ENCODE measurements around the gene DGKQ.
"Not testable (repeated sequence)": the region's sequence is repeated elsewhere in the genome, so short reads cannot be mapped to it uniquely, and the experiment has no call there.

The DGKQ gene

DNA sequence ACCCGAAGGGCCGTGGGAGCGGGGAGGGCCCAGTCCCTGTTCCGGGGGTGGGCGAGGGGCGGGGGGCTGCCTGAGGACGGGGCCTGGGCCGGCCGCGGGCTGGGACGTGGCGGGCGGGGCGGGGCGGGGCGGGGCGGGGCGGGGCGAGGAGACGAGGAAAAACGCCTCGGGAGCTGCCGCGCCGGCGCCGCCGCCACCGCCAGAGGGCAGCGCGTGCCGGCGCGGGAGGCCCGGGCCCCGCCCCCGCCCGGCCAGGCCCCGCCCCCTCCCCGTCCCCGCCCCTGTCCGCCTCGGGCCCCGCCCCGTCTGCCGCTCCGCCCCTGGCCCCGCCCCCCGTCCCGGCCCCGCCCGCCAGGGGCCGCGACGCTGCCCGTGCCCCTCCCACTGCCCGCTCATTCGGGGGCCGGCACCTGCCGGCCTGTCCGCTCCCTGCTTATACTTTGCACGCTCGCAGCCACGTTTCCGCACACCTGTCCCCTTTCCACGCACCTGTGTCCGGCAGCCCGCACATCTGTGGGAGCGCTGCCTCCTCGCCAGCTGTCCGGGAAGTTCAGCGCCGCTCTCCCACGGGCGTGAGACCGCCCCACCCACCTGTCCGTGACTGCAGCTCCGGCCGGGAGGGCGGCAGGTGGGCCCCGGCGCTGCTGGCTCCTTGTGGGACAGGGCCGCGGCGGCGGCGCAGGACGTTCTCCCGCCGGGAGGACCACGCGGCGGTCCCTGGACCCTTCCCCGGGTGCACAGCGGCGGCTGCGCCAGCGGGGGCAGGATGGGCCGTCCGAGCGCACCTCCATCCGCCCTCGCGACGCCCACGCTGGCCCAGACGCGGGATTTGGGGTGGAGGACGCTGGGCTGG, 36.4 kb upstream of the DGKQ start:
- peak; percentile 28 to 66 for DNase-seq

DNA sequence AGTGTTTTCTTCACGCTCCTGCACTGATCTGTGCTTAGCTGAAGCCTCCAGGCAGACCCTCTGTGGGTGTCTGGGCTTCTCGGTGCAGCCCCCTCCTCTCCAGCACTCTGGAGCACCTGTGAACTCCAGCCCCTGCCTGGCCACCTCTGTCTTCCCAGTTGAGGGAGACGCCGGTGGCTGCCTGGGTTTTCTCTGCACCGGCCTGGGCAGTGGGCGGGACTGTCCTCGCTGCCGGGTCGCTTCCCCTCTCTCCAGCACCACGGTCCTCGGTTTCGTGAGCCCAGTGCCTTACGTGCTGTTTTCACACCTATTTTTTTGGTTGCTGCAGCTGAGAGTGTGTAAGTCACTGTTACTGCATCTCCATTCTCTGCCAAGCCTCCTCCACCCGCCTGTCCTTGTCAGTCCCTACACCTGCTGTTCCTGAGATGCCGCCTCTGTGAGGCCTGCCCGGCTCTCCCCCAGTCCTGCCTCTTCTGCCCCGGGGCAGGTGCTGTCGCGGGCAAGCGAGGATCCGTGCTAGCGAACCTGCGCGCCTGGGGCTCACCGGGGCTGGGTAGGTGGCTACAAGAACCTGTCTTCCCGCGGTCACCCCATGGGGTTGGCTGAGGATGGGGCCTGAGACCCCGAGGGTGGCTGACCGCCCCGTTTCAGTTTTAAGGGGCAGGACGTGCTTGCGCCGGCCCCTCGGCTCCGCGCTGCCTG, 35.6 kb upstream of the DGKQ start:
- peak in 1 of 2 donors; percentile 57 for DNase-seq

DNA sequence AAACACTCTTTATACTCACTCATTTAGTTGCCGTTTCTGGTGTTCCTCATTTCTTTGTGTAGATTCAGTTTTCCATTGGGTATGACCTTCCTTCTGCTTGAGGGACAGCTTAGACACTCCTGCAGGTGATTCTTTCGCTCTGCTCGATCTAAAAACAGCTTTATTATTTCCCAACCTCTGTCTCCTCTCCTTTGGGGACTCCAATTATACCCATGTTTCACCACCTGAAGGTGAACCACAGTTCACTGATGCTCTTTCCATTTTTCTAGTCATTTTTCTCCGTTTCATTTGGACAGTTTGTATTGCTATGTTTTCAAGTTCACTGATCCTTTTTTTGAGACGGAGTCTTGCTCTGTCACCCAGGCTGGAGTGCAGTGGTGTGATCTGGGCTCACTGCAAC, 33.5 kb upstream of the DGKQ start:
- DNase-seq: no peak

DNA sequence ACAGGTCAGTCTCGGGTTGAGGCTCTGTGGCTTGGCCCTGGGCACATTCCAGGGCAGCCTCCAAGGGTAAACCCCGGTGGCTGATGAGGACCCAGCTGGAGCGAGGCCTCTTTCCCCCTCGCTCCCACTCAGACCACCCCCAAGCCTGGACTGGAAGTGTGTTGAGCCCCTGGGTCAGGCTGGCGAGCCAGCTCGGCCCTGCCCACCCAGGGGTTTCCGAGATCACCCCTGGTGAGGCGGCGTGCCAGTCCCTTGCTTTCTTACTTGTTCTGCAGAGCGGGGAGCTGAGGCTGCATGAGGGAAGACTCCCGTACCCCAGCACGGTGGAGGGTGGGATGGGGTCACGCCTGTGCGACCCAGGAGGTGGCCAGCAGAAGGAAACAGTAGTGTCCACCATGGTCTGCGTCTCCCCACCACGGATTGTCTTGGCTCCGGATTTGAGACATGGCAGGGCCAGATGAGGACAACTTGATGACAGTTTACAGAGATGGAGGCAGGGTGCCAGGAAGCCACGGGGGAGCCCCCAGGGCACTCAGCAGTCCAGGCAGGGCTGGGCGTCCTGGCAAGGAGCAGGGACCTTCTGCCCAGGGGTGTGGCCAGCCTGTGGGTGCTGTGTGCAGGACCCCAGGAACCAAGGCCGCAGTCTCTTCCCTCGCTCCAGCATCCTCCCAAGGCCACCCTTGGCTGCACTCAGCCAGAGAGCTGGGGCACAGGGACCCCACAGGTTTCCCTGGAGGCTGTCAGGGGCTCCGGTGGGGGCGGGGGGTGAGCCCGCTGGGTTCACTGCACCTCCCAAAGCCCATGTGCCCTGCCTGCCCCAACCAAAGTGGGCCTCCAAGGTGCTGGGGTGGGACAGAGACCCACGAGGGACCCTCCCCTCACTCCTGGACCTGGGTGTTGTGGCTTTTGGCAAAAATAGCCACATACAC, 31.5 kb upstream of the DGKQ start:
- no peak for DNase-seq

DNA sequence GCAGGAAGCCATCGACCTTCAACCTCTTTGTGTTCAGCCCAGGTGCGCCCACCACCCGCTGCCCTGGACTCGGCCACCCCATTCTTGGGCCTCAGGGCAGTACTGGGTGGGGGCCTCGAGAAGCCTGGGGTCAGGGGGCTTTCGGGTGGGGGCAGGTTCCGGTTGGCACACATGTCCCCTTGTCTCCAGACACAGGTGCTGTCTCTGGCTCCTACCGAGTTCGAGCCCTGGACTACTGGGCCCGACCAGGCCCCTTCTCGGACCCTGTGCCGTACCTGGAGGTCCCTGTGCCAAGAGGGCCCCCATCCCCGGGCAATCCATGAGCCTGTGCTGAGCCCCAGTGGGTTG, 30.7 kb upstream of the DGKQ start:
- DNase-seq: no peak

DNA sequence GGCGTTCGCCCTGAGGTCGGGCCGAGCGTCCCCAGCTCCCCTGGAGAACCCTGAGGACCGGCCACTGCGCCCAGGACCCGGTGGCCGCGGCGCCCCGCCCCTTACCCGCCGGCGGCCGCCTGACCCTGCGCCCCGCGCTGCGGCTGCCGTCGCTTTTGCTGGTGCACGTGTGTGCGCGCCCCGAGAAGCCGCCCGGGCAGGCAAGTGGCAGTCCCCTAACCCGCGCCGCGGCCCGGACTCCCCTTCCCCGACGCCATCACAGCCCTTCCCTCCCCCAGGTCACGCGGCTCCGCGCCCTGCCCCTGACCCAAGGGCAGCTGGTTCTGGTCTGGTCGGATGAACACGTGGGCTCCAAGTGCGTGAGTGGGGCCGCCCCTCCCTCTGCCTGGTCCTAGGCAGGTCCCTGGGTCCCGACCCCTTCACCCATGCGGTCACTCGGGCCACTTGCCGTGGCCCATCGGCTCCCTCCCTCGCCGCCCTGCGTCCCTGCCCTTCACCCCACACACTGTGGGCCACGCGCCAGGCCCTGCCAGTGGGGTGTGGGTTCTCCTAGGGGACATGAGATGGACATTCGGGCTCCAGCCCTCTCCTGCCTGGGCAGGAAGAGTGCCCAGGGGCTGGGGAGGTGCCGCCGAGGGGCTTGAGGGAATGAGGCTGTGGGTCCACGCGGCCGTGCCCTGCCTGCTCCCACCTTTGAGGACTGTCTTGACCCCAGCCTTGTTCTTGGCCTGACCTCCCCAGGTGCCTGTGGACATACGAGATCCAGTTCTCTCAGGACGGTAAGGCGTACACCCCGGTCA, 30.1 kb upstream of the DGKQ start:
- no peak for DNase-seq

DNA sequence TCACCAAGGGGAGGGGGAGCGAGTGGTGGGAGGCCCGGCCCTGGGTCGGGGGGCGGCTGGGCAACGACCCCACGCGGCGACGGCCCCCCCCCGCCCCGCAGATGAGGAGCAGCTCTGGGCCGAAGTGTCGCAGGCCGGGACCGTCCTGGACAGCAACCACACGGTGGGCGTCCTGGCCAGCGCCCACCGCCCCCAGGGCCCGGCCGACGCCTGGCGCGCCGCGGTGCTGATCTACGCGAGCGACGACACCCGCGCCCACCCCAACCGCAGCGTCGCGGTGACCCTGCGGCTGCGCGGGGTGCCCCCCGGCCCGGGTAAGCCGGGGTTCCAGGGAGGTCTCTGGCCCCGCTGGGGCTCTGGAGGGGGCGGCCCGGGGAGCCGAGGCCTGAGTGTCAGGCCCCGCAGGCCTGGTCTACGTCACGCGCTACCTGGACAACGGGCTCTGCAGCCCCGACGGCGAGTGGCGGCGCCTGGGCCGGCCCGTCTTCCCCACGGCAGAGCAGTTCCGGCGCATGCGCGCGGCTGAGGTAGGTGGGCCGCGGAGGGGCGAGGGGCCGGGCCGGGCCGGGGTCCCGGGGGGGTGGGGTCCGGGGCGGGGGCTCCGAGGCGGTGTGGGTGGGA, 29.4 kb upstream of the DGKQ start:
- no peak for DNase-seq

DNA sequence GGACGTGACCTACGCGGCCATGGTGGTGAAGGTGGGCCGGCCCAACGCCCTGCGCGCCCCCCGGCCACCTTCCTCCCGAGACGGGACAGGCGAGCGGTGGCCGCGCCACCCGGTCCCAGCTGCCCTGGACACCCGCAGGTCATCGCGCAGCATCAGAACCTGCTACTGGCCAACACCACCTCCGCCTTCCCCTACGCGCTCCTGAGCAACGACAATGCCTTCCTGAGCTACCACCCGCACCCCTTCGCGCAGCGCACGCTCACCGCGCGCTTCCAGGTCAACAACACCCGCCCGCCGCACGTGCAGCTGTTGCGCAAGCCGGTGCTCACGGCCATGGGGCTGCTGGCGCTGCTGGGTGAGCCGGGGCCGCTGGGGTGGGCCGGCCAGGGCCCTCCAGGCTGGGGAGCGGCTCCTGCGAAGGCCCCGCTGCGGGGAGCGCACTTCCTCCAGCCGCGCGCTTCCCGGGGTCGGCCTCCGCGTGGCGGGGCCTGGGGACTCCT, 28.8 kb upstream of the DGKQ start:
- DNase-seq: no peak

DNA sequence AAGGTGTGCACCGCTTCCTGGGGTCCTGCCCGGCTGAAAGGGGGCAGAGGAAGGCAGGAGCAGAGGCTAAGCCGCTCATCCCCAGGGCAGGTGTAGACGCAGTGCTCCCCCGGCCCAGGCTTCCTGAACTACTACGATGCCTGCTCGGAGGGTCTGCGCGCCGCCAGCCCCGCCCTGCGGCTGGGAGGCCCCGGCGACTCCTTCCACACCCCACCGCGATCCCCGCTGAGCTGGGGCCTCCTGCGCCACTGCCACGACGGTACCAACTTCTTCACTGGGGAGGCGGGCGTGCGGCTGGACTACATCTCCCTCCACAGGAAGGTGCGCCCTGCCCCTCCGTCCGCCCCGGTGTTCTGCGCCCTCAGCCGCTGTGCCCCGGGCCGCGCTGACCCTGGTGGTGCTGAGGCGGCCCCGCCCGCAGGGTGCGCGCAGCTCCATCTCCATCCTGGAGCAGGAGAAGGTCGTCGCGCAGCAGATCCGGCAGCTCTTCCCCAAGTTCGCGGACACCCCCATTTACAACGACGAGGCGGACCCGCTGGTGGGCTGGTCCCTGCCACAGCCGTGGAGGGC, 28.3 kb upstream of the DGKQ start:
- no peak for DNase-seq

DNA sequence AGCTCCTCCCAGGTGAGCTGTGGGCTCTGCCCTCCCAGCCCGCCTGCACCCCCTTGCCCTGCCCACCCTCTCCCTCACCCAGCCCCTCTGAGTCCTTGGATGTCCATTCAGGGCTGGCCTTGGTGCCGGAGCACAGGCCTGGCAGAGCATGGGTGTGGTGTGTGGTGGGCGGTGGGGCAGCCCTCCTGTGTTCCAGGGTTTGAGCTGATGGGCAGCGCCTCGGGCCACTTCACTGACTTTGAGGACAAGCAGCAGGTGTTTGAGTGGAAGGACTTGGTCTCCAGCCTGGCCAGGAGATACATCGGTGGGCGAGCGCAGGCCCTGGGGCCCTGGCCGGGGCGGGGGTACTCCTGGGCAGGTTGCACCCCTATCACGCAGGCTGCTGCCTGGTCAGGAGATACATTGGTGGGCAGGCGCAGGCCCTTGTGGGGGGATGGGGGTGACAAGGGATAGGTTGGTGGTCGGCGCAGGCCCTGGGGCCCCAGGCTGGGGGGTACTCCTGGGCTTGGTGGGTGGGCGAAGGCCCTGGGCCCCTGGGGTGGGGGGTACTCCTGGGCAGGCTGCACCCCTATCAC, 27.4 kb upstream of the DGKQ start:
- no peak for DNase-seq

DNA sequence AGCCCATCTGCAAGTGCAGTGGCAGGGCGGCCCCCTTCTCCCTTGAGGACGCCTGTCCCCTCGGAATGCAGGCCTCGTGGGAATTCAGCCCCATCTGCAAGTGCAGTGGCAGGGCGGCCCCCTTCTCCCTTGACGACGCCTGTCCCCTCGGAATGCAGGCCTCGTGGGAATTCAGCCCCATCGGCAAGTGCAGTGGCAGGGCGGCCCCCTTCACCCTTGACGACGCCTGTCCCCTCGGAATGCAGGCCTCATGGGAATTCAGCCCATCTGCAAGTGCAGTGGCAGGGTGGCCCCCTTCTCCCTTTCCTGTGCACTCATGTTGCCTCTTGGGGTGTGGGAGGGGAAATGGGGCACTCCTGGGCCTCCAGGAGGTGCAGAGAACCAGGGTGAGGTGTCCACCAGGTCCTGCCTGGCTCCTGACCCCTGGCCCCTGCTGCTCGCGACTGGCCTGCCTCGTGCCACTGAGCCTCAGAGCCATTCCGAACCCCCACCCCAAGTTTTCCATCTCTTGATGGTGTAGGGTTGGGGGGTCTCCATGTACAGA, 26.6 kb upstream of the DGKQ start:
- no peak for DNase-seq

DNA sequence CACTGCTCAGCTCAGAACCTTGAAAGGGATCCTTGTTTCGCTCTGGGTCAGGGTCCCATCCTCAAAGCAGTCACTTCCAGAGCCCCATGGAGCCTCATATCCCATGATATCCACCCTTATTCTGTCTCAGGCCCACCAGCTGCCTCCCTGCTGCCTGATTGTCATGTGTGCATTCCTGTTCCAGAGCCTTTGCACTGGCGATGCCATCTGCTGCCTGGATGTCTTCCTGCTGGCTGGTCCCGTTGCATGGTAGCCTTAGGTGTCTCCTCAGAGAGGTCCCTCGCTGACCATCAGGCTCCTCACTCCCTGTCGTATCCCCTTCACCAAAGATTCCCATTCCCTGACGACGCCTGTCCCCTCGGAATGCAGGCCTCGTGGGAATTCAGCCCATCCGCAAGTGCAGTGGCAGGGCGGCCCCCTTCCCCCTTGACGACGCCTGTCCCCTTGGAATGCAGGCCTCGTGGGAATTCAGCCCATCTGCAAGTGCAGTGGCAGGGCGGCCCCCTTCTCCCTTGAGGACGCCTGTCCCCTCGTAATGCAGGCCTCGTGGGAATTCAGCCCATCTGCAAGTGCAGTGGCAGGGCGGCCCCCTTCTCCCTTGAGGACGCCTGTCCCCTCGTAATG, 26.0 kb upstream of the DGKQ start:
- DNase-seq: not testable (repeated sequence)

DNA sequence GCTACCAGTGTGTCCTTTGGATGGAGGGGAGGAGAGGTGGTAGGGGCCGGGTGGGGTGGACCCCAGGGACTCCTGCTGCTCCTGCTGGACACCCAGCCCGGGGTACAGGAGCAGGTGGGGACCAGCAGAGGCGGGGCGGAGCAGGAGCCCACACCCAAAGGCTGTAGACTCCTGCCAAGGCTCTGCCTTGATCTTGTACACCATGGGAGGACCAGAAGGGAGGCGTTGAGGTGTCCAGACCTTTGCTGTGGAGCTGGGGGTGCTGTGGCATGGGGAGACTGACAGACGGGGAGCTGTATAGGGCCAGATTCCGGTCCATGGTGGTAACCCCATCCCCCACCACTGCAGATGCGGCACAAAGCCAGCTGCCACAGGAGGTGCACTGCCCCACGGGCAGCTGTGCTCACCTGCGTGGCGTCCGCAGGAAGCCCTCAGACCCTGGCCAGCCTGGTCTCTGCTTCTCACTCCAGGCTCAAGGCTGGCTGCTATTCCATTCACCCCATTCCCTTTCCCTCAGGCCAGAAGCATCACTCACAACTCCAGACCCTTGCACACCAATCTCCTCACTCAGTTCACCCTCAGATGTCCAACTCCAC, 24.8 kb upstream of the DGKQ start:
- no peak for DNase-seq

DNA sequence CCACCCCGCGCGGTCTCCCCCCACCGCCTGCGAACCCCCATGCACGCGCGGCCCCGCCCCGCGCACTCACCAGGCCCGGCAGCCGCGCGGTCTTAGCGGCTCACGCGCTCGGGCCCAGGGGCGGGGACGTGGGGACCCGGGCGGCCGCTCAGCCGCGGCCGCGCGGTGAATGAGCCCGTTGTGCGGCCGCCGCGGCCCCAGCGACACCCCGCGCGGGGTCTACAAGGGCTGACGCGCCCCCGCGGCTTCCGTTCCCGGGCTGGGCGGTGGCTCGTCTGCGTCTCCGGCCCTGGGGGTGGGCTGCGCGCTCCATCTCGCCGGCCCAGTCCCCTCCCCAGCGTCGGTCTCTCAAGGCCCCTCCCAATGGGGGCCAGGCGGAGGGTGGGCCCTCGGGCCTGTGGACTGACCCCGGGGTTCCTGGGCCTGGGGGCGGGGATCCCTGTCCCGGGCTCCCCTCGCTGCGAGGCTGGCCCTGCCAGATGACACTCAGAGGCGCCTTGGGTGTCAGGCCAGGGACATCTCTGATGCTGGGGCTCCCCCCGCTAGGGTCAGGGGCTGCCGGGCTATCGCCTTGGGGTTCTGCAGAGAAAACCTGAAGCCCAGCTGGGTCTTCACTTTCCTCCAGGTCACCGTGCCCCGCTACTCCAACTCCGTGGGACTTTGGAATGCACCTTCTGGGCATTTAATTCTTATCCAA, 24.2 kb upstream of the DGKQ start:
- DNase-seq: no peak

DNA sequence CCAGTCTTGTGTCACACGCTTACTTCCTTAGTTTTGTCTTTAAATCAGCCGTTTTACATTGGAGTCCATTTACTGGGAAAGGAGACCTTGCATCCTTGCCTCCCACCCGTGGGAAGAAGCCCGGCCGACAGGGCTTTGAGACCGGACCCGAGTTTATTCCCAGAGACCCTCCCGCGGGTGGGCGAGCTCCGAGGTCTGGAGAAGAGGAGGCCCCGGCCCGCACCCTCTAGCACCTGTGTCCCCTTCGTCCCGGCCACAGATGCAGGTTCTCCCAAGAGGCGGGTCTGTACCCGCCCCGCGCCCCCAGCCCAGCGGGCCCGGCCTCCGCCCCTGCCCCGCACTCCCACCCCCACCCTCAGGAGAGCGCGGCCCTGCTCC, 23.6 kb upstream of the DGKQ start:
- no peak for DNase-seq

DNA sequence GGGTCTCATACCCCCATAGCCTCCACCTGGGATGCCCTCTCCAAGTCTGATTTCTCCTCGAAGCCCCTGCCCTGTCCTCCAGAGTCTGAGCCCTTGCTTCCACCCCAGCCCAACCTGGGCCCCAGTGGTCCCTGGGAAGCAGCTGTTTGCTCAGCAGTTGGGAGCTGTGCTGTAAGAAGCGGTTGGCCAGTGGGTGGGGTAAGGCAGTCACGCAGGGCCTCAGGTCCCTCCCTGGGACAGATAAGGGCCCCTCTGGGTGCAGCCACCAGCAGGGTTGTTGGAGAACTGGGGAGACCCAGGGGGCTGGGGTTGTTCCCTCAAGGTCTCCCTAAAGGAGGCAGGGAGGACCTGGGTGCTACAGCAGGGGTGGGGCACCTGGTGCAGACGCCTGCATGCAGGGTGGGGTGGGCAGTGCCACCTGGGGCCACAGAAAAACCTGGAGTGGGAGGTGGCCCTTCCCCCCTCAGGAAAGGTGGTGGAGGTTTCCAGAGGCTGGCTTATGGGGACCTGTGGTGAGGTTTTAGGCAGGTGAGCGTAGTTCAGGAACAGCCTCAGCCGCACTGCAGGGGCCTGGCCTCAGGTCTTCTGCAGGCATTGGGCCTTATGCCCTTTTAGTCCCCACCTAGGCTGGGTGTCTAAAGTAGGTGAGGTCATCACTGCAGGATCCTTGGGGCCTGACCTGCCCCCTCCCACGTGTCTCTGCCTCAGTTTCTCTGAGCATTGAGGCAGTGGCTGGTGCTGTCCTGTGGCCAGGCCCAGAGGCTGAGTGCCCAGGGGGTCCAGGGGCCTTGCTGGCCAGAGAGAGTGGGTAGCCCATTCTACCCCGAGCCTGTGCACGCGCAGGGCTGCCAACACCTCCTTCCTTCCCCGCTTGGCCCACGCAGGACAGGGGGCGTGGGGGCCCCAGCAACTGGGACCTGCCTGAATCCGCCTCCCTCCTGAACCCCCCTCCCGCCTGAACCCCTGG, 22.9 kb upstream of the DGKQ start:
- no peak for DNase-seq

DNA sequence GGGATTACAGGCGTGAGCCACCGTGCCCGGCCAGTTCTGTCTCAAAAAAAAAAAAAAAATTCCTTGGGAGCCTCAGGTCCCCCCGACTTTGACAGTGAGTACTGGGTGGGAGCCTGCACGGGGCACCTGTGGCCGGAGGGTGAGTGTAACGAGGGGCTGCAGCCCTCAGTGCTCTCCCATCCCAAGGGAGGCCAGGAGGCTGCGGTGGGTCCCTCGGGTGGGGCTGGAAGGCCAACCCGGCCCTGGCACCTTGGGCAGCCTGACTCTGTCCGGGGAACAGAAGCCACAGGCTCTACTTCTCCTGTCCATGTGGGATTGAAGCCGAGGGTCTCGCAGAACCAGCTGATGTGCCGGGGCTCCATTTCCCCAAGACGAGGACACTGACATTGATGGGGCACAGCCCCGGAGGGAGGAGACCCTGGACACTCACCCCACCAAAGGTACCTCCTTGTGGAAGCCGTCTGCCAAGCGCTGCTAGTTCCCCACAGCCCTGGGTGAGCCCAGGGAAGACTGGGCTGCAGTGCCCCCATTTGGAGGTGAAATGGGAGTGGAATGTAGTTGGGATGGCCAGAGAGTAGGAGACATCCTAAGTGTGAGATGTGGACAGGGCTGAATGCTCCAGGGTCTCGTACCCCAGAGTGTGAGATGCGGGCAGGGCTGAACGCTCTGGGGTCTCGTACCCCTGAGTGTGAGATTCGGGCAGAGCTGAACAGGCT, 22.1 kb upstream of the DGKQ start:
- DNase-seq: no peak
